SK-N-SH (cell line): Measurements from ENCODE around the gene TANC1. TPM values are rescaled to one million over a fixed set of nuclear protein-coding genes. Genes with fewer than 3 reads are reported as not detected.
A peak's percentile ranks its signal among the peaks of the same experiment; 100 is the strongest.

ENCODE experiments used
- CTCF ChIA-PET: fragments of 300-600, 350-600 bp; formaldehyde crosslinking; extraction: SDS; loops from one replicate; lab custom pipeline; 2021; lab: Yijun Ruan, JAX
- POLR2A ChIA-PET: fragments of 350-600 bp; sonication (Branson Sonifier 250); formaldehyde crosslinking; extraction: SDS; loops from one replicate; lab custom pipeline; 2020; ENCODE audit warnings: antibody characterized with exemption, inconsistent platforms; lab: Yijun Ruan, JAX
- DNase-seq: peaks from one replicate; pipeline ENCODE4 v3.0.0; 2012
- H2AFZ ChIP-seq: fragments of 200-600 bp; sonication (generic); 2 replicates; pipeline ENCODE4 v1.8.1; 2016; ENCODE audit warnings: antibody characterized with exemption, mild to moderate bottlenecking, low read depth
- H3F3A ChIP-seq: fragments of 200-600 bp; sonication (generic); replicated peaks from 2 replicates; pipeline ENCODE3; 2016; ENCODE audit warnings: antibody characterized with exemption, mild to moderate bottlenecking; ENCODE audit not compliant: insufficient read depth
- H3K27ac ChIP-seq, 2 experiments: fragments of 200-500 bp in 1 of 2; fragments of 200-600 bp in 1 of 2; sonication (Bioruptor generic) in 1 of 2; sonication (generic), shearing (Covaris generic) in 1 of 2; 2 replicates each; pipeline versions ENCODE4 v1.5.1 to v1.6.1; 2014 to 2016; ENCODE audit warnings: low read depth in 2 of 2, inconsistent platforms in 1 of 2, low read length in 1 of 2, mild to moderate bottlenecking in 1 of 2, mixed read lengths in 1 of 2
- H3K27me3 ChIP-seq: fragments of 200-600 bp; sonication (generic), shearing (Covaris generic); 2 replicates; pipeline ENCODE4 v1.6.1; 2016; ENCODE audit warnings: mixed run types; ENCODE audit not compliant: insufficient read depth
- H3K36me3 ChIP-seq, 2 experiments: fragments of 200-500 bp in 1 of 2; fragments of 200-600 bp in 1 of 2; sonication (Bioruptor generic) in 1 of 2; sonication (generic) in 1 of 2; replicated peaks in 1 of 2; 2 replicates each; pipeline versions ENCODE3 to v1.5.1; 2014 to 2016; ENCODE audit warnings: low read length in 1 of 2, mild to moderate bottlenecking in 1 of 2; ENCODE audit not compliant: insufficient read depth in 2 of 2, control insufficient read depth in 1 of 2
- H3K4me1 ChIP-seq, 2 experiments: fragments of 200-500 bp in 1 of 2; fragments of 200-600 bp in 1 of 2; sonication (Bioruptor generic) in 1 of 2; sonication (generic), shearing (Covaris generic) in 1 of 2; 2 replicates each; pipeline versions ENCODE4 v1.5.1 to v1.6.1; 2014 to 2016; ENCODE audit warnings: low read depth in 1 of 2, low read length in 1 of 2, mixed run types in 1 of 2; ENCODE audit not compliant: insufficient read depth in 2 of 2, control insufficient read depth in 1 of 2
- H3K4me2 ChIP-seq: fragments of 200-600 bp; sonication (generic), shearing (Covaris generic); 2 replicates; pipeline ENCODE4 v1.6.1; 2017; ENCODE audit warnings: mixed run types
- H3K4me3 ChIP-seq, 2 experiments: fragments of 200-500 bp in 1 of 2; fragments of 200-600 bp in 1 of 2; sonication (Bioruptor generic) in 1 of 2; sonication (generic), shearing (Covaris generic) in 1 of 2; 2 replicates each; pipeline versions ENCODE4 v1.5.1 to v1.8.1; 2014 to 2016; ENCODE audit warnings: low read depth in 2 of 2, inconsistent platforms in 1 of 2, low read length in 1 of 2, mild to moderate bottlenecking in 1 of 2, mixed read lengths in 1 of 2, moderate library complexity in 1 of 2
- H3K79me2 ChIP-seq: fragments of 200-600 bp; sonication (generic); 2 replicates; pipeline ENCODE4 v1.8.1; 2017; ENCODE audit warnings: mild to moderate bottlenecking; ENCODE audit not compliant: insufficient read depth
- H3K9ac ChIP-seq: fragments of 200-600 bp; sonication (generic); 2 replicates; pipeline ENCODE4 v1.6.1; 2017; ENCODE audit warnings: mixed run types
- H3K9me2 ChIP-seq: fragments of 200-600 bp; sonication (generic); 2 replicates; pipeline ENCODE4 v1.6.1; 2017; ENCODE audit warnings: mixed run types
- H3K9me3 ChIP-seq: fragments of 200-600 bp; sonication (generic); 2 replicates; pipeline ENCODE4 v1.6.1; 2017; ENCODE audit warnings: mixed run types, mild to moderate bottlenecking, moderate library complexity
- H4K20me1 ChIP-seq: fragments of 200-600 bp; sonication (generic); 2 replicates; pipeline ENCODE4 v1.6.1; 2017; ENCODE audit warnings: mild to moderate bottlenecking, mixed run types; ENCODE audit not compliant: insufficient read depth
- CHD2 ChIP-seq: fragments of 150-350 bp; IDR thresholded peaks from 2 replicates; pipeline ENCODE4 v1.6.1; 2018; ENCODE audit warnings: low read length; ENCODE audit not compliant: partially characterized antibody
- ELF1 ChIP-seq: IDR thresholded peaks from 2 replicates; pipeline ENCODE4 v1.4.0; 2012
- FOSL2 ChIP-seq: IDR thresholded peaks from 2 replicates; pipeline ENCODE4 v1.4.0; 2012; ENCODE audit warnings: low read depth, mild to moderate bottlenecking, moderate library complexity, borderline replicate concordance
- FOXJ3 ChIP-seq: sonication (generic); formaldehyde crosslinking; IDR thresholded peaks from 2 replicates; pipeline ENCODE4 v1.5.1; 2020; ENCODE audit warnings: mild to moderate bottlenecking, missing genetic modification reagents
- GABPA ChIP-seq: IDR thresholded peaks from 2 replicates; pipeline ENCODE4 v1.4.0; 2012; ENCODE audit warnings: low read depth, mild to moderate bottlenecking
- GATA2 ChIP-seq: sonication (generic); formaldehyde crosslinking; IDR thresholded peaks from 2 replicates; pipeline ENCODE4 v1.5.0; 2020; ENCODE audit warnings: mild to moderate bottlenecking, missing genetic modification reagents
- MXI1 ChIP-seq: IDR thresholded peaks from 2 replicates; pipeline ENCODE4 v1.6.1; 2012; ENCODE audit warnings: mild to moderate bottlenecking, low read depth, low read length, improper control_type of control experiment
- NRF1 ChIP-seq: IDR thresholded peaks from 2 replicates; pipeline ENCODE4 v1.6.1; 2012; ENCODE audit warnings: low read depth, mild to moderate bottlenecking, low read length
- RFX5 ChIP-seq: IDR thresholded peaks from 2 replicates; pipeline ENCODE4 v1.6.1; 2012; ENCODE audit warnings: mild to moderate bottlenecking, improper control_type of control experiment, low read length
- SIN3A ChIP-seq: IDR thresholded peaks from 2 replicates; pipeline ENCODE4 v1.6.1; 2012; ENCODE audit warnings: low read depth, mild to moderate bottlenecking, low read length, moderate library complexity, borderline replicate concordance
- YY1 ChIP-seq: IDR thresholded peaks from 2 replicates; pipeline ENCODE4 v1.4.0; 2012; ENCODE audit warnings: low read depth, mild to moderate bottlenecking
- WGBS: methylation state at CpG from one replicate; pipeline ENCODE4 v1.1.6; 2017; ENCODE audit warnings: low lambda C conversion rate; 5-methylcytosine and 5-hydroxymethylcytosine counted together
- polyA plus RNA-seq, 3 experiments: library from polyadenylated mRNA; depleted of rRNA; stranded (reverse); fragments of >200 nt; gene quantifications; 2 replicates each; pipeline ENCODE4 v1.2.3, GENCODE V29; 2012
- TF ChIP-seq, protein P1 (sequence below): IDR thresholded peaks from 2 replicates; pipeline ENCODE4 v1.4.0; 2012; ENCODE audit warnings: low read depth, borderline replicate concordance
- TF ChIP-seq, protein P2 (sequence below): fragments of 150-350 bp; IDR thresholded peaks from 2 replicates; pipeline ENCODE4 v1.6.1; 2017; ENCODE audit warnings: antibody characterized with exemption, low read length, low read depth, borderline replicate concordance
- TF ChIP-seq, protein P3 (sequence below): IDR thresholded peaks from 2 replicates; pipeline ENCODE4 v1.6.1; 2012; ENCODE audit warnings: mild to moderate bottlenecking, low read depth, low read length, moderate library complexity
- TF ChIP-seq, protein P4 (sequence below): IDR thresholded peaks from 2 replicates; pipeline ENCODE4 v1.4.0; 2012; ENCODE audit warnings: low read depth
- TF ChIP-seq, protein P5 (sequence below): fragments of 200-600 bp; sonication (generic); IDR thresholded peaks from 2 replicates; pipeline ENCODE4 v1.6.1; 2017; ENCODE audit warnings: antibody characterized with exemption, mild to moderate bottlenecking, moderate library complexity
- TF ChIP-seq, protein P6 (sequence below): fragments of 150-350 bp; IDR thresholded peaks from 2 replicates; pipeline ENCODE4 v1.6.1; 2016; ENCODE audit warnings: mild to moderate bottlenecking, low read depth, low read length

Gene TANC1
- polyA plus RNA-seq, 1 of the 3 experiments (the other 2 are of a cell fraction) = 19.2 TPM

DNA sequence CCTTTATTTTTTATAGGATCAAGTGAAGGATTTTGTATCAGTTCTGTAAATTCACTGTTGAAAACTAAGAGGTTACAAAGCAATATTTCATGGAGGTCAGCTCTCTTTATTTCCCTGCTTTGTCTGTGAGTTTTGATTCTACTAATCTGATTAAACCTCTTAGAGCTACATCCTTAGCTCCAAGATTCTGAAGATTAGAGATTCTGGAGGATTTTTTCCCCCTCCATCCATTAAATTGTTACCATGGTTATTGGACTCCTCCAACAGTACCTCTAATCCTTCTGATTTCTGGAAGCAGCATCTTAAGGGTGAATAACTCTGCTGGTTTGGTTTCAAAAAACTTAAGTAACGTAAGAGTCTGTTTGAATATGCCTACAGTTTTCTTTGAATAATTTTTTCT lies 110.0 kb downstream of the TANC1 start:
- no peak overlapping the region for H3K4me2 ChIP-seq
- no peaks in the 10 kb centered on the region for H3K36me3 ChIP-seq
- H3K27ac ChIP-seq = peak overlapping the region; percentile 58 to 59; a peak in 3 of 4 replicates
- H3K79me2 ChIP-seq = peaks cover 42% of the 10 kb centered on the region
- no peak overlapping the region for H2AFZ ChIP-seq
- ChIA-PET CTCF (no interaction called here), POLR2A (no interaction called here)
- no peak overlapping the region for H3K4me3 ChIP-seq
- WGBS = 91% methylated on average over 1 of the region's 1 CpG
- TF ChIP-seq SIN3A = no peak
- TF ChIP-seq NRF1 = no peak
- TF ChIP-seq, protein P1, sequence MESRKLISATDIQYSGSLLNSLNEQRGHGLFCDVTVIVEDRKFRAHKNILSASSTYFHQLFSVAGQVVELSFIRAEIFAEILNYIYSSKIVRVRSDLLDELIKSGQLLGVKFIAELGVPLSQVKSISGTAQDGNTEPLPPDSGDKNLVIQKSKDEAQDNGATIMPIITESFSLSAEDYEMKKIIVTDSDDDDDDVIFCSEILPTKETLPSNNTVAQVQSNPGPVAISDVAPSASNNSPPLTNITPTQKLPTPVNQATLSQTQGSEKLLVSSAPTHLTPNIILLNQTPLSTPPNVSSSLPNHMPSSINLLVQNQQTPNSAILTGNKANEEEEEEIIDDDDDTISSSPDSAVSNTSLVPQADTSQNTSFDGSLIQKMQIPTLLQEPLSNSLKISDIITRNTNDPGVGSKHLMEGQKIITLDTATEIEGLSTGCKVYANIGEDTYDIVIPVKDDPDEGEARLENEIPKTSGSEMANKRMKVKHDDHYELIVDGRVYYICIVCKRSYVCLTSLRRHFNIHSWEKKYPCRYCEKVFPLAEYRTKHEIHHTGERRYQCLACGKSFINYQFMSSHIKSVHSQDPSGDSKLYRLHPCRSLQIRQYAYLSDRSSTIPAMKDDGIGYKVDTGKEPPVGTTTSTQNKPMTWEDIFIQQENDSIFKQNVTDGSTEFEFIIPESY = no peak
- TF ChIP-seq, protein P2, sequence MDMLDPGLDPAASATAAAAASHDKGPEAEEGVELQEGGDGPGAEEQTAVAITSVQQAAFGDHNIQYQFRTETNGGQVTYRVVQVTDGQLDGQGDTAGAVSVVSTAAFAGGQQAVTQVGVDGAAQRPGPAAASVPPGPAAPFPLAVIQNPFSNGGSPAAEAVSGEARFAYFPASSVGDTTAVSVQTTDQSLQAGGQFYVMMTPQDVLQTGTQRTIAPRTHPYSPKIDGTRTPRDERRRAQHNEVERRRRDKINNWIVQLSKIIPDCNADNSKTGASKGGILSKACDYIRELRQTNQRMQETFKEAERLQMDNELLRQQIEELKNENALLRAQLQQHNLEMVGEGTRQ = no peak
- TF ChIP-seq FOSL2 = no peak
- no peaks in the 10 kb centered on the region for H3K27me3 ChIP-seq
- H3K9me3 ChIP-seq = no peaks in the 10 kb centered on the region
- H3K4me1 ChIP-seq = peaks cover 10 to 11% of the 10 kb centered on the region in 2 experiments; a peak in 3 of 4 replicates
- no peak for DNase-seq
- H3K9me2 ChIP-seq = no peaks in the 10 kb centered on the region
- no peaks in the 10 kb centered on the region for H4K20me1 ChIP-seq
- peaks cover 8% of the 10 kb centered on the region for H3F3A ChIP-seq
- H3K9ac ChIP-seq = no peak overlapping the region

DNA sequence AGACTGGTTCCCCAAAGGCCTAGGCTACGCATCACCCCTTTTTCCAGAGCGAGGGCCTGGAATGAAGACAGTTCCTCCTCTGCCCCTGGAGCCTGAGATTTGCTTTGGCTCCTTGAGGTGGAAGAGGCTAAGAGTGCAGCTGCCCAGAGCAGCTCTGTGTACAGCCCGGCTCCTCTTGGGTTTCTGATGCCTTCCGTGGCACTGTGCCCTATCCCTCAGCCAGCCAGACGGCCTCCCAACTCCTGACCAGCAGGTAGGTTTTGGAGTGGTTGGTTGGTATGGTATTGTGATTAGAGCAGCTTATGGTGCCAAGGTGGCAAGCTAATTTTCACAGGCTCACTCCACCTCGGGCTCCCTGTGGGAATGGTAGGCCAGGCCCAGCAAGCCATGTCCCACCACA lies 112.2 kb downstream of the TANC1 start:
- H3K9me3 ChIP-seq = no peaks in the 10 kb centered on the region
- no peak overlapping the region for H3K27ac ChIP-seq
- no peak overlapping the region for H2AFZ ChIP-seq
- no peak overlapping the region for H3K4me2 ChIP-seq
- peaks cover 8 to 9% of the 10 kb centered on the region in 2 experiments; a peak in 2 of 4 replicates for H3K4me1 ChIP-seq
- POLR2A ChIA-PET = interaction anchor here (0.6 kb wide), 1 partner anchor 49 kb away, joined by 3 read pairs; no protein-coding TSS in a partner anchor
- H4K20me1 ChIP-seq = no peaks in the 10 kb centered on the region
- H3K36me3 ChIP-seq = no peaks in the 10 kb centered on the region
- H3K9ac ChIP-seq = no peak overlapping the region
- H3K4me3 ChIP-seq = no peak overlapping the region
- H3K9me2 ChIP-seq = no peaks in the 10 kb centered on the region
- H3F3A ChIP-seq = peaks cover 4% of the 10 kb centered on the region
- no peaks in the 10 kb centered on the region for H3K27me3 ChIP-seq
- WGBS = 100% methylated on average over 2 of the region's 6 CpGs
- DNase-seq = no peak
- peaks cover 35% of the 10 kb centered on the region; the same call in 1 of the 2 replicates for H3K79me2 ChIP-seq
- CTCF ChIA-PET = interaction anchor here (1.0 kb wide), 1 partner anchor 114 kb away, joined by 5 read pairs; no protein-coding TSS in a partner anchor
- TF ChIP-seq, protein P3, sequence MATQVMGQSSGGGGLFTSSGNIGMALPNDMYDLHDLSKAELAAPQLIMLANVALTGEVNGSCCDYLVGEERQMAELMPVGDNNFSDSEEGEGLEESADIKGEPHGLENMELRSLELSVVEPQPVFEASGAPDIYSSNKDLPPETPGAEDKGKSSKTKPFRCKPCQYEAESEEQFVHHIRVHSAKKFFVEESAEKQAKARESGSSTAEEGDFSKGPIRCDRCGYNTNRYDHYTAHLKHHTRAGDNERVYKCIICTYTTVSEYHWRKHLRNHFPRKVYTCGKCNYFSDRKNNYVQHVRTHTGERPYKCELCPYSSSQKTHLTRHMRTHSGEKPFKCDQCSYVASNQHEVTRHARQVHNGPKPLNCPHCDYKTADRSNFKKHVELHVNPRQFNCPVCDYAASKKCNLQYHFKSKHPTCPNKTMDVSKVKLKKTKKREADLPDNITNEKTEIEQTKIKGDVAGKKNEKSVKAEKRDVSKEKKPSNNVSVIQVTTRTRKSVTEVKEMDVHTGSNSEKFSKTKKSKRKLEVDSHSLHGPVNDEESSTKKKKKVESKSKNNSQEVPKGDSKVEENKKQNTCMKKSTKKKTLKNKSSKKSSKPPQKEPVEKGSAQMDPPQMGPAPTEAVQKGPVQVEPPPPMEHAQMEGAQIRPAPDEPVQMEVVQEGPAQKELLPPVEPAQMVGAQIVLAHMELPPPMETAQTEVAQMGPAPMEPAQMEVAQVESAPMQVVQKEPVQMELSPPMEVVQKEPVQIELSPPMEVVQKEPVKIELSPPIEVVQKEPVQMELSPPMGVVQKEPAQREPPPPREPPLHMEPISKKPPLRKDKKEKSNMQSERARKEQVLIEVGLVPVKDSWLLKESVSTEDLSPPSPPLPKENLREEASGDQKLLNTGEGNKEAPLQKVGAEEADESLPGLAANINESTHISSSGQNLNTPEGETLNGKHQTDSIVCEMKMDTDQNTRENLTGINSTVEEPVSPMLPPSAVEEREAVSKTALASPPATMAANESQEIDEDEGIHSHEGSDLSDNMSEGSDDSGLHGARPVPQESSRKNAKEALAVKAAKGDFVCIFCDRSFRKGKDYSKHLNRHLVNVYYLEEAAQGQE = no peak
- TF ChIP-seq GATA2 (CRISPR knock-in tag) = no peak
- no peak for TF ChIP-seq NRF1
- TF ChIP-seq, protein P4, sequence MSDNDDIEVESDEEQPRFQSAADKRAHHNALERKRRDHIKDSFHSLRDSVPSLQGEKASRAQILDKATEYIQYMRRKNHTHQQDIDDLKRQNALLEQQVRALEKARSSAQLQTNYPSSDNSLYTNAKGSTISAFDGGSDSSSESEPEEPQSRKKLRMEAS = no peak
- TF ChIP-seq, protein P5, sequence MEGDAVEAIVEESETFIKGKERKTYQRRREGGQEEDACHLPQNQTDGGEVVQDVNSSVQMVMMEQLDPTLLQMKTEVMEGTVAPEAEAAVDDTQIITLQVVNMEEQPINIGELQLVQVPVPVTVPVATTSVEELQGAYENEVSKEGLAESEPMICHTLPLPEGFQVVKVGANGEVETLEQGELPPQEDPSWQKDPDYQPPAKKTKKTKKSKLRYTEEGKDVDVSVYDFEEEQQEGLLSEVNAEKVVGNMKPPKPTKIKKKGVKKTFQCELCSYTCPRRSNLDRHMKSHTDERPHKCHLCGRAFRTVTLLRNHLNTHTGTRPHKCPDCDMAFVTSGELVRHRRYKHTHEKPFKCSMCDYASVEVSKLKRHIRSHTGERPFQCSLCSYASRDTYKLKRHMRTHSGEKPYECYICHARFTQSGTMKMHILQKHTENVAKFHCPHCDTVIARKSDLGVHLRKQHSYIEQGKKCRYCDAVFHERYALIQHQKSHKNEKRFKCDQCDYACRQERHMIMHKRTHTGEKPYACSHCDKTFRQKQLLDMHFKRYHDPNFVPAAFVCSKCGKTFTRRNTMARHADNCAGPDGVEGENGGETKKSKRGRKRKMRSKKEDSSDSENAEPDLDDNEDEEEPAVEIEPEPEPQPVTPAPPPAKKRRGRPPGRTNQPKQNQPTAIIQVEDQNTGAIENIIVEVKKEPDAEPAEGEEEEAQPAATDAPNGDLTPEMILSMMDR = no peak
- TF ChIP-seq, protein P6, sequence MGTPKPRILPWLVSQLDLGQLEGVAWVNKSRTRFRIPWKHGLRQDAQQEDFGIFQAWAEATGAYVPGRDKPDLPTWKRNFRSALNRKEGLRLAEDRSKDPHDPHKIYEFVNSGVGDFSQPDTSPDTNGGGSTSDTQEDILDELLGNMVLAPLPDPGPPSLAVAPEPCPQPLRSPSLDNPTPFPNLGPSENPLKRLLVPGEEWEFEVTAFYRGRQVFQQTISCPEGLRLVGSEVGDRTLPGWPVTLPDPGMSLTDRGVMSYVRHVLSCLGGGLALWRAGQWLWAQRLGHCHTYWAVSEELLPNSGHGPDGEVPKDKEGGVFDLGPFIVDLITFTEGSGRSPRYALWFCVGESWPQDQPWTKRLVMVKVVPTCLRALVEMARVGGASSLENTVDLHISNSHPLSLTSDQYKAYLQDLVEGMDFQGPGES = no peak
- TF ChIP-seq FOXJ3 (CRISPR knock-in tag) = no peak
- TF ChIP-seq YY1 = no peak
- TF ChIP-seq GABPA = no peak
- TF ChIP-seq CHD2 = no peak
- TF ChIP-seq RFX5 = no peak
- TF ChIP-seq SIN3A = no peak
- TF ChIP-seq ELF1 = no peak
- TF ChIP-seq MXI1 = no peak
